HT1080 (cell line): ENCODE measurements around the gene SMAD4. TPM values are rescaled to one million over a fixed set of nuclear protein-coding genes. Genes with fewer than 3 reads are reported as not detected.
"Not testable (repeated sequence)": the region's sequence is repeated elsewhere in the genome, so short reads cannot be mapped to it uniquely, and the experiment has no call there.

Experiments
- DNase-seq: peaks from one replicate; pipeline ENCODE4 v3.0.0-alpha.2; 2015; ENCODE audit warnings: low read depth
- total RNA-seq: library from RNA; depleted of rRNA; stranded (reverse); fragments of >200 nt; shearing (Covaris generic); gene quantifications from 2 replicates; pipeline ENCODE4 v1.2.3, GENCODE V29; 2014

The SMAD4 gene
- total RNA-seq, 1 experiment from 2014 or later, result 87.2 TPM

DNA sequence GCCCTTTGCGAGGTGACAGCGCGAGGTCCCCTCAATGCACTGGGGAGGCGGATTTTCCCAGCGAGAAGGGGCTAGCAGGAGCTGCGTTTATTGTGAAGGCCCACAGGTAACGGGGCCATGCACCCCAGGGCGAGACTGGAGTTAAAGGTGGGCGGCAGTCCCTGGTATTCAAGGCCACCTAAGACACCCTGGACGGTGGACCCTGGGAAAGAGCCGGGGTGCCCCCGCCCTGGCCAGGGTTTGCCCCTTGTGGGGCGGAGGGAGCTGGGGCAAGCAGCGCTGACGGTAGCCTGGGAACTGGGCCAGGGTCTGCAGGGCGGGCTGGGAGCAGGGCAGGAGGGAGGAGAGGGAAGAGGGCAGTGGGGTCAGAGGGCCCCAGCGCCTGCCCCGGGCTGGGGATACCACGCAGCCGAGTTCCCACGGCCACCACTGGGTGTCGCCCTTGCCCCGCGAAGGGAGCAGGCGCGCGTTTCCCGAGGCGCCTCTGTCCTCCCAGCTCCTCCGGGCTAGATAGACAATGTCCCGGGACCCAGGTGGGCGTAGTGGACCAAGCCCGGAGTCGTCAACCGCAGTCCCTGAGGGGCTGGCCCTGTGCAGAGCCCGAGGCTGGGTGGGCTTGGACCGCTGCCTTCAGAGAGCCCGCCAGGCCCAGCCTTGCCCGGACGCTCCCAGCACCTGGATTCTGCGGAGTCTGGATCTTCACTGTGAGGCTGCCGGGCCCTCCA lies 80.2 kb downstream of the SMAD4 start:
- peak; percentile 48 for DNase-seq

DNA sequence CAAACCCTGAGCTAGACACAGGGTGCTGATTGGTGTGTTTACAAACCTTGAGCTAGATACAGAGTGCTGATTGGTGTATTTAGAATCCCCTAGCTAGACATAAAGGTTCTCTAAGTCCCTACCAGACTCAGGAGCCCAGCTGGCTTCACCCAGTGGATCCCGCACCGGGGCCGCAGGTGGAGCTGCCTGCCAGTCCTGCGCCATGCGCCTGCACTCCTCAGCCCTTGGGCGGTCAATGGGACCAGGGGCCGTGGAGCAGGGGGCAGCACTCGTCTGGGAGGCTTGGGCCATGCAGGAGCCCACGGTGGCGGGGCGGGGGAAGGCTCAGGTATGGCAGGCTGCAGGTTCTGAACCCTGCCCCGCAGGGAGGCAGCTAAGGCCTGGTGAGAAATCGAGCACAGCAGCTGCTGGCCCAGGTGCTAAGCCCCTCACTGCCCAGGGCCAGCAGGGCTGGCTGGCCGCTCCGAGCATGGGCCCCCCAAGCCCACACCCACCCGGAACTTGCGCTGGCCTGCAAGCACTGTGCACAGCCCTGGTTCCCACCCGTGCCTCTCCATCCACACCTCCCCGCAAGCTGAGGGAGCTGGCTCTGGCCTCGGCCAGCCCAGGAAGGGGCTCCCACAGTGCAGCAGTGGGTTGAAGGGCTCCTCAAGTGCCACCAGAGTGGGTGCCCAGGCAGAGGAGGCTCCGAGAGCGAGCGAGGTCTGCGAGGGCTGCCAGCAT lies 81.8 kb downstream of the SMAD4 start:
- not testable (repeated sequence) for DNase-seq

DNA sequence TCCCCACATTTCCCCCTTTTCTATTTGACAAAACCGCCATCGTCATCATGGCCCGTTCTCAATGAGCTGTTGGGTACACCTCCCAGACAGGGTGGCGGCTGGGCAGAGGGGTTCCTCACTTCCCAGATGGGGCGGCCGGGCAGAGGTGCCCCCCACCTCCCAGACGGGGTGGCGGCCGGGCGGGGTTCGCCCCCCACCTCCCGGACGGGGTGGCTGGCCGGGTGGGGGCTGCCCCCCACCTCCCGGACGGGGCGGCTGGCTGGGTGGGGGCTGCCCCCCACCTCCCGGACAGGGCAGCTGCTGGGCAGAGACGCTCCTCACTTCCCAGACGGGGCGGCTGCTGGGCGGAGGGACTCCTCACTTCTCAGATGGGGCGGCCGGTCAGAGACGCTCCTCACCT lies 87.0 kb downstream of the SMAD4 start:
- not testable (repeated sequence) for DNase-seq

DNA sequence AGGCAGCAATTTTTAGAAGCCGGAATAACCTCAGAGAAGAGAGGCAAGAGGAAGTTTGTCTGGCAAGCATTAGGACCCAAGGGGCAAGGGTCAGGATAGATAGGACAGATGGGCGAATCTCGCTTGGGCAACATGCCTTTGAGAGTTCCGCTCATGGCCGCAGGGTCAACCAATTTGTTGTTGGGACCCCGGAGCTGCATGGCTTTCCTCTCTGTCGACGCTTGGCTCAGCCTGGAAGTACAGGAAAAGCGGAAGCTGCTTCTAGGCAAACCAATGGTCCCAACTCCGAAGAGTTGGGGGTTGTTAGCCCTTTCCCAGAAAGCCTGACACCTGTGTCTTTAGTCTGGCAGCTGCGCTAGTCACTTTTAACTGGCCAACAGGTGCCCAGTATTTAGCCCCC lies 89.5 kb downstream of the SMAD4 start:
- DNase-seq, result not testable (repeated sequence)

DNA sequence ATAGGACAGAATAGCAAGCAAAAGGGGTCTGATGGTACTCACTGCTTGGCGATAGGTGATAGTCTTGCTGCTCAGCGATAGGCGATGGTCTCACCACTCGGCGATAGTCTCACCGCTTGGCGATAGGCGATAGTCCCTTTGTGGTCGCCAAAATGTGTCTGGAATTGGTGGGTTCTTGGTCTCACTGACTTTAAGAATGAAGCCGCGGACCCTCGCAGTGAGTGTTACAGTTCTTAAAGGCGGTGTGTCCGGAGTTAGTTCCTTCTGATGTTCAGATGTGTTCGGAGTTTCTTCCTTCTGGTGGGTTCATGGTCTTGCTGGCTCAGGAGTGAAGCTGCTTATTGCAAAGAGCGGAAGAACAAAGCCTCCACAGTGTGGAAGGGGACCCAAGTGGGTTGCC lies 90.0 kb downstream of the SMAD4 start:
- not testable (repeated sequence) for DNase-seq

DNA sequence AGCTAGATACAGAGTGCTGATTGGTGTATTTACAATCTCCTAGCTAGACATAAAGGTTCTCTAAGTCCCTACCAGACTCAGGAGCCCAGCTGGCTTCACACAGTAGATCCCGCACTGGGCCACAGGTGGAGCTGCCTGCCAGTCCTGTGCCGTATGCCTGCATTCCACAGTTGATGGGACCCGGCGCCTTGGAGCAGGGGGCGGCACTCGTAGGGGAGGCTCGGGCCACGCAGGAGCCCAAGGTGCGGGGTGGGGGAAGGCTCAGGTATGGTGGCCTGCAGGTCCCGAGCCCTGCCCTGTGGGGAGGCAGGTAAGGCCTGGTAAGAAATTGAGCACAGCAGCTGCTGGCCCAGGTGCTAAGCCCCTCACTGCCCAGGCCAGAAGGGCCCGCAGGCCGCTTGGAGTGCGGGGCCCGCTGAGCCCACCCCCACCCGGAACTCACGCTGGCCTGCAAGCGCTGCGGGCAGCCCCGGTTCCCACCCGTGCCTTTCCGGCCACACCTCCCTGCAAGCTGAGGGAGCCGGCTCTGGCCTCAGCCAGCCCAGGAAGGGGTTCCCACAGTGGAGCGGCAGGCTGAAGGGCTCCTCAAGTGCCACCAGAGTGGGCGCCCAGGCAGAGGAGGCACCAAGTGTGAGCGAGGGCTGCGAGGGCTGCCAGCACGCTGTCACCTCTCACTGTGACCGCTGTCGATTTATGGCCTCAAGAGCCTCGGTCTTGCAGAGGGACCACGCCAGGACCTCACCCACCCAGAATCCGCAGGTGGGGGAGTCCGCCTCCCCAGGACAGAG lies 91.0 kb downstream of the SMAD4 start:
- DNase-seq, result no peak

DNA sequence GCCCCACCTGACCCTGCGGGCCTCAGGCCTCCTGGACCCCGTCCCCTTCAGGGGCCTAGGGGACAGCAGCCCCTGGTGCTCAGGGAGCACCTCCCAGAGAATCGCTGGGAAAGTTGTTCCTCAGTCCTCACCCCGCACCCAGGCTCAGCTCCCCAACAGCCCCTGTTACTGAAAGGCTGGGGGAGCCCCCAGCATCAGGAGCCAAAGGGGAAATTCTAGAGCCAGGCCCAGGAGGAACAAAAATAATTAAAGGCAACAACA lies 91.5 kb downstream of the SMAD4 start:
- DNase-seq, result no peak

DNA sequence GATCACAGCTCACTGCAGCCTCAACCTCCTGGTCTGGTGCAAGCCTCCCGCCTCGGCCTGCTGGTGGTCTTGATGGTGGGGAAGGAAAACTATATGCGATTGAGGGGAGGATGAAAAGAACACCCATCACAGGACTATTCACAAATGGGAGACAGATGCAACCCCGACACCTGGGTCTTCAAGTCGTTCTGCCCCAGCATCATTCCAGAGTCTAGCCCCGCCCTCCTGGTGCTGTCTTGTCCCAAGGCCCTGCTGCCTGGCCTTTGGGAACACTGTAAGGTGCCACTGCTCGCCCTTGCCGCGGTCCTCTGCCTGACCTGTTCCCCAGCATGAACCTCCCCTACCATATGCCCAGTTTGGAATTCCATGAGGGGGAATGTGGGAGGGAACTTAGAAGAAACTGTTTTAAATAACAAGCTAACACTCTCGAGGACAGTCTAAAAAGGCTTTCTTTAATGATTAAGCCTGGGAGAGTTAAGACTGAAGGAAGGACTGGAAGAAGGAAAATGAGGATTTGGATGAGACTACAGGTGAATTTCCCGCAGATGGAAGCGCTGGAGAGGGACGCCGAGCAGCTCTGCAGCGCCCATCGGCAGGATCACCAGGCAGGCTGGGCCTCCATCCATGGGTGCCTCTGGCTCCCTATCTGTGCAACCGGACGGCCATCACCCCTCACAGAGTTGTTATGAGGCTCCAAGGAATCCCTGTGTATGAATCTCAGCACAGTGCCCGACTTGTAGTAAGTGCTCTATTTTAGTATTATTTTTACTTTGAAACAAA lies 92.4 kb downstream of the SMAD4 start:
- DNase-seq, result no peak

DNA sequence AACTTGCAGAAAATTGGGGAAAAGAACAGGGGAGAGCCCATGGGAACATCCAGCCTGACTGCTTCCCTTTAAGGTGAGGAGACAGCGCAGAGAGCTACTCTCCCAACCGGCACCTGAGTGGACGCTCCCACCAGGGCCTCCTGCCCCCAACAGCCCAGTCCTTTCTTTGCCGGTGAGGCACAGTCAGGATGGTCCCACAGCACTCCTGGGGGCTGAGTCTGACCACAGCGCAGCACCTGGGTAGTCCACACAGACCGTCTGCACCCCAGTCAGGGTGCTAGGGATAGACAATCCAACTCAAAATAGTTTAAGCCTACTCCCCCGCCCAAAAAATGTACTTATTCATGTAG lies 93.0 kb downstream of the SMAD4 start:
- DNase-seq, result no peak

DNA sequence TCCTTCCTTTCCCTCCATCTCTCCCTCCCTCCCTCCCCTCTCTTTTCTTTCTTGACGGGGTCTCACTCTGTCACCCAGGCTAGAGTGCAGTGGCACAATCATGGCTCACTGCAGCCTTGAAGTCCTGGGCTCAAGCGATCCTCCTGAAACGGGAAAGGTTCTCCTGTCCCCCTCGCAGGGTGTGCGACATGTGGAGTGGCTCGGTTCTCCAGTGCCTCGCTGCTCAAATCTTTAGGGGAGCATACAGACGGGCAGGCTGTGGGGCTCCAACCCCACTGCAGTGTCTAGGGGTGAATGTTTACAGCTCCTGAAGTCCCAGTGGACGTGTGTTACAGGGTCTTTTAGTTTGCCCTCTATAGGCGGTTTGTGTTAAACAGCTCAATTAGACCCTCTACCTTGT lies 93.5 kb downstream of the SMAD4 start:
- no peak for DNase-seq

DNA sequence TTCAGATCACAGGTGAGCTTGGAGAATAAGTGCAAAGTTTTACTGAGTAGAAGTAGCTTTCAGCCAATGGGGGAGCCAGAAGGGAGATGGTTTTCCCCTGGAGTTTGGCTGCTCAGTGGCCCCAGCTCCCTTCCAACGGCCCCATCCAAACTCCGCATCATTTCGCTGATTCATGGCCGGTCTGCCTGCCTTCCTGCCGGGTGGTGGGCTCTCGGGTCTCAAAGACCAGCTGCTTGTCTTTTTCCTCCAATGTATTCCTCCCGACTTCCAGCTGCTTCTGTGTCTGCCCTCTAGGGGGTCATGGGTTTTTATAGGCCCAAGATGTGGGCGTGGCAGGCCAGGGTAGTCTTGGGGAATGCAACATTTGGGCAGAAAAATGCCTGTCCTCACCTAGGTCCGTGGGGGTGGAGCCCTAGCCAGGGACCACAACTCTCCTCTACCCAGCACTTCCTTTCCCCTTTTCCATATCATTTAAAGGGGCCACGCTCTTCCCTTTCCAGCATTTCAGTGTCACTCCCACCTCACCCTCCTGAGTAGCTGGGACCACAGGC lies 94.0 kb downstream of the SMAD4 start:
- DNase-seq, result peak; percentile 11

DNA sequence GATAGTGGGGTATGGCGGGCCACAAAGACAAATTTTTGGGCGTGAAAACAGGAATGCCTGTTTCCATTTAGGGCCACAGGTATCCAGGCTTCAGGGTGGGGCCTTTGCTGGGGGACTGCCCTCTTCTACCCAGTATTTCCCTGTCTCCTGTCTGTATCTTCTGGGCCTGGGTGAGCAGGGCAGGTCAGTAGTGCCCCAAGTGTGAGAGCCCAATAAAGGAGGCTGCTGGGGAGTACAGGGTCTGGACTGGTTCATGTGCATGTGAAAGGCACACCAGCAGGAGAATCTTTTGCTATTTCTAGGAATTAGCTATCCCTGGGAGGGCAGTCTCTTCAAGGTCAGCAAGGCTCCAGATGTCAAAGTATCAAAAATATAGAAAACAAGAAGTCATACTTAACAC lies 96.0 kb downstream of the SMAD4 start:
- no peak for DNase-seq

DNA sequence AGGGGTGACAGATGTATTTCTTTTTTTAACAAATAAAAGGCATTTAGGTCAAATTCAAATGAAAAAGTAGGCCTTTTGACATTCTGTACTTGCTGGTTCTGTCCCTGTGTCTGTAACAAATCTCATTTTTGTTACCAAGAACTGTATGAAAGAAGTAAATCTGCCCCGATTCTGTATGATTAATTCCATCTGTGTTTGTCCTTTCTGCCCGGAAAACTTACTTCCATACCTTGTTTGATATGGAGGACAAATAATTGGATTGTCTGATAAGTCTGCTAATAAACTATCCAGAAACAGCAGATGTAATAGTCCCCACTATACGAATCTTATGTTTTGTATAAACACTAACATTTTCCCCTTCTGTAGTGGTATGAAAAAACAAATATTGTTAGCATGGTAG lies 97.7 kb downstream of the SMAD4 start:
- no peak for DNase-seq

DNA sequence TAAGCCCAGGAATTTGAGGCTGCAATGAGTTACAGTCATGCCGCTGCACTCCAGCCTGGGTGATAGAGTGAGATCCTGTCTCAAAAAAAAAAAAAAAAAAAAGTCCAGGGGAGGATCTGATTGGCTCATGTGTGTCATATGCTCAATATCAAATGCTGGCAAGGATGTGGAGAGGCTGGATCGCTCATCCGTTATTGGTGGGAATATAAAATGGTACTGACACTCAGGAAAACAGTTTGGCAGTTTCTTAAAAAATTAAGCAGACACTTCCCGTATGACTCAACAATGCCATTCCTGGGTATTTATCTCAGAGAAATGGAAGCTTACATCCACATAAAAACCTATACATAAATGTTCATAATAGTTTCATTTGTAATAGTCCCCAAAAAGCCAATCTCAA lies 98.5 kb downstream of the SMAD4 start:
- peak; percentile 67 for DNase-seq

DNA sequence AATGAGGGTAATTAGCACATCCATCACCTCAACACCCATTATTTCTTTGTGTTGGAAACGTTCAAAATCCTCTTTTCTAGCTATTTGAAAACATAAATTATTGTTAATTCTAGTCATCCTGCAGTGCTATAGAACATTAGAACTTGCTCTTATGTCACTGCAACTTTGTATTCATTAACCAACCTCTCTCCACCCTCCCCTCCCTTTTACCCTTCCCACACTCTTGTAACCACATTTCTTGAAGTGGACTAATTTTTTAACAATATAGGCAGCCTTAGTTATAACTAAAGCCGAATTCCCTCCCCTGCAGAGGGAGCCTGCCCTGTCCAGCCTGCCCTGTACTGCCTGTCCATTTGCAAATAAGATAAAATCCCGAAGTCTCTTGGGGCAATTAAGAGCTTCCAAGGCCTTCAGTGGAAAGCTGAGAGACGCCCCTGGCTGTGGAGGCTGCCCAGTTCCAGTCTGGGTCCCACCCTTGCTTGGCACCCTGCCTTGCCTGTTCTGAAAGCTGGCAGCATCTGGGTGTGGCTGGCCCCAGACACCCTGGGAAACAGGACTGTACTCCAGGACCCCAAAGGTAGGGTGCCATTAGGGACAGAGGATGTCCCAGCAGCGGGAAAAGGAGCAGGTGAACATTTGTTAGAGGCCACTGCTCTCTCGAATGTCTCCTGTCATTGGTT lies 102.4 kb downstream of the SMAD4 start:
- no peak for DNase-seq

DNA sequence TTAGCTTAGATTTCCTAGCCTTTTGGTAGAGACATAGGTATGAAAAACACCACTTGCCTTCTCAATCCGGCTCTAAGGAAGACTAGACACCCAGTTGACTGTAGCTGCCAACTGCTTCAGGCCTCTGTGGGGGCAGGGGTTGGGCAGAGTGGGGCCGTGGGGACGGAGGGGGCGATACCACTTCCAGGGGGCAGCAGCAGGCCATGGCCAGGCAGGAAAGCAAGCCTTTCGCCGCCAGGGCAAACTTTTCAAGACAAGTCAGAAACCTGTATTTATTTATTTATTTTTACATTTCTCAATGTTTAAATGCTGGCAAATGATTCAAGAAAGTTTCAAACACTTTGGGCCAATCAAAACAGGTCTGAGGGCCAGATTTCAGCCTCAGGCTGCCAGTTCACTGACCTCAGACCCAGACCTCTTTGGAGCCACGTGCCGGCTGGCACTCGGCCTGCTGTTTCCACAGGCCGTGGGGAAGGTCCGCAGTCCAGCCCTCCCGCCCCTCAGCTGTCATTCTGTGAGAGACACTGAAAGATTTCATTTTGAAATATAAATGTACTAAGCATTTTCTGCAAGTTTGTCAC lies 103.7 kb downstream of the SMAD4 start:
- no peak for DNase-seq
